GM19438 (cell line): ENCODE data around the gene IL15RA.
A peak's percentile ranks its signal among the peaks of the same experiment; 100 is the strongest.
"Not testable (repeated sequence)": the region's sequence is repeated elsewhere in the genome, so short reads cannot be mapped to it uniquely, and the experiment has no call there.

ENCODE experiments used
- ATAC-seq: cut with Tn5 transposase; IDR thresholded peaks from one replicate; pipeline ENCODE4 v1.9.1; 2021; ENCODE audit warnings: low read depth; ENCODE audit not compliant: unreplicated experiment

Gene IL15RA

DNA sequence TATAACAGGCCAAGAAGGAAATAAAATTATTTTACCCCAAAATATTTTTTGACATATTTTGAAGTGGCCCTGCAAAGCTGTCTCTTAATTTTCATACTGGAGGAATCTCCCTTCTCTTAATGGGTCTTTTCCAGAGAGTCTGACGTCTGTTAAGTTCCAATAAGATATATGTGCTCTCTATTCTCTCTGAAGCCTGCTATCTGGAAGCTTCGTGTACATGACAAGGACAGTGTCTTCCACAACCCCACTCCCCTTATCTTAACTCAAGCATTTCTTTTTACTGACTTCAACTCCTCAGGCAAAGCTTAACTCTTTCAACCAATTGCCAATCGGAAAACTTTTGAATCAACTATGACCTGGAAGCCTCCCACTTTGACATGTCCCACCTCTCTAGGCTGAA, 29.2 kb upstream of the IL15RA start:
- ATAC-seq = no peak

- no peak for ATAC-seq
Observed at GRCh38 chr10:6005856-6006395, 28.6 kb upstream of the IL15RA start.

DNA sequence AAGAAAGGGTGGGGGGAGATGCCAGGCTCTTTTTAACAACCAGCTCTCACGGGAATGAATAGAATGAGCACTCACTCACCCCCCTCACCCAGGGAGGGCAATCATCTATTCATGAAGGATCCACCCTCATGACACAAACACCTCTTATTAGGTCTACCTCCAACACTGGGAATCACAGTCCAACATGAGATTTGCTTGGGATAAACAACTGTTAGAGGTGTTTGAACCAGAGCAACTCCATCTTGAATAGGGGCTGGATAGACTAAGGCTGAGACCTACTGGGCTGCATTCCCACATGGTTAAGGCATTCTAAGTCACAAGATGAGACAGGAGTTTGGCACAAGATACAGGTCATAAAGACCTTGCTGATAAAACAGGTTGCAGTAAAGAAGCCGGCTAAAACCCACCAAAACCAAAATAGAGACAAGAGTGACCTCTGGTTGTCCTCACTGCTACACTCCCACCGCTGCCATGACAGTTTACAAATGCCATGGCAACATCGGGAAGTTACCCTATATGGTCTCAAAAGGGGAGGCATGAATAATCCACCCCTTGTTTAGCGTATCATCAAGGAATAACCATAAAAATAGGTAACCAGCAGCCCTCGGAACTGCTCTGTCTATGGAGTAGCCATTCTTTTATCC, 27.9 kb upstream of the IL15RA start:
- ATAC-seq = not testable (repeated sequence)

- ATAC-seq = no peak
Observed at GRCh38 chr10:6002809-6003510, 25.6 kb upstream of the IL15RA start.

DNA sequence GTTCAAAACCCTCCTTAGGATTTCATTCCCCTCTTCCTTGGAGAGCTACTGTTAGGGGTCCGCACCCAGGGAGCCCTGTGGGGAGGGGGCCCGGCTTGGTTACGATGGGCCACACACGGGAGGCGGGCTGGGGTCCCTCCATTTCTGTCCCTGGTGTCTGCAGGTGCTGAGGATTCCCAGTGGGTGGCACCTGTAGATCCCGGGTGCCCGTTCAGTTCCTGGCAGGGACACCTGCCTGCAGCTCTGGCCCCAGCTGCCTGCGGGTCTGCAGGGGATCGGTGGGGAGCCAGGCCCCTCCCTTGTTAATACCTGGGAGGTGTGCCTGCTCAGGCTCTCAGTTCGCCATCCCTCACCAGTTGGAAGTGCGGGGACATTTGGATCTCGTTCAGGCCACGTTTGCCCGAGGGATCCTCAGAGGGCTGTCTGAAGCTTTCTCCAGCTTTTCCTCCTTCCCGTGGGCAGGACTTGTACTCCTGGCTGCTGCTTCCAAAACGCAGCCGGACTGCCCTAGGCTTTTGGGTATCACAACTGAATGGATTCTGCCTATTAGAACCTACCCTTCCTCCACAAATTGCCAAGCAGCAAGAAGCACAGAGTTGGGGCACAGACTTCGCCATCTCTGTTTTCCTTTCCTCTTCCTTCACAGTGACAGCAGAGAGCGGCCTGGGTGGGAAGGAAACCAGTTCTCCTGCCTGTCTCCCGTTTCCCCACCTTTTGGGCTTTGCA, 22.3 kb upstream of the IL15RA start:
- no peak for ATAC-seq

DNA sequence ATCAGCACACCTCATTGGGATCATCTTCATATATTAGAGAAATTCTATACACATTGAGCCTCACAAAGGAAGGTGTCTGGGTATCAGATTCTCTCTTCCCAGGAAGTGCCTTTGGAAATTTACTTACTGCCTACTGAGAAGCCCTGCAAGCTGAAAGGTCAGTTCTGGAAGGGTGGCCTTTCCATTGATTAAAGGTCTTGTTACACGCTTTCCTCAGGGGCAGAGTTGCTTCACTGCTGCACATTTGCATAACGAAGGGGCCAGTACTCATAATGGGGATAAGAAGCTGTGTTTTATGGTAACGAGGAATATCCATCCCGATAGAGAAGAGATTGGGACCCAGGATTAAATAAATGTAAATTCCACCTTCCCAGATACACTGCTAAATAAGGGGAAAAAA, 19.4 kb upstream of the IL15RA start:
- no peak for ATAC-seq

GRCh38 chr10:5992398-5992797, 15.1 kb upstream of the IL15RA start:
- ATAC-seq = no peak

- no peak for ATAC-seq
Observed at GRCh38 chr10:5991708-5992107, 14.4 kb upstream of the IL15RA start.

GRCh38 chr10:5989756-5990155, 12.4 kb upstream of the IL15RA start:
- no peak for ATAC-seq

- ATAC-seq = no peak
Observed at GRCh38 chr10:5988336-5988920, 11.1 kb upstream of the IL15RA start.

DNA sequence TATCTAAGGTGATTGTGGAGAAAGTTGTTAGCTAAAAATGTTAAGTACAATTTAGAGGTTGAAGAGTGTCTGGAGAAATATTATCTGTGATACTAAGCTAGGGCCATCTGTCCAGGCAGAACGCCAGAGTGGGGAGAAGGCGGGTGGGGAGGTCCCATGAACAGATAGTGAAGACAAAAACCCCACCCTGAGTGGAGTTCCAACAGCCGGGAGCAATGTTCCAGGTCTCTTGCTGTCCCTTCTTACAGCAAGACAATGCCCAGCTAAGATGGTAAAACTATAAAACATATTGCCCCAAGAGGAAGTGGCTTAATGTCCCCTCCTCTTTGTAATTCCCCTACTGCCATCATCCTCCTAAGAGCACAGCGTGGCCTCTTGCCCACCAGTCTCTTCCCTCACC, 10.4 kb upstream of the IL15RA start:
- ATAC-seq = no peak

DNA sequence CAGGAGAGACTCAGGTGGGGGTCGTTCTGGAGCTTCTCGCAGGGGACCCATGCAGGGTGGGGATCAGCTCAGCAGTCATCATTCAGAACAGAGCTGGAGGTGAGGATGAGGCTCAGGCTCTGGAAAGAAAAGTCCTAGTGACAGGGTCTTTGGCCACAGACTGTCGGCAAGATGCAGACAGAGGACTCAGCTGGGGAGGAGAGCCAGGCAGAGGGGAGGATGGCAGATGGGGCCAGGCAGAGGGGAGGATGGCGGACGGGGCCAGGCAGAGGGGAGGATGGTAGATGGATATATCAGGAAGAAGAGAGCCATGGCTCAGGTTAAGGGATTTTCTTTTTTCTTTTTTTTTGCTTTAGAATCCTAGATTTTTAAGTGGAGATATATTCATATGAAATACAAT, 7.7 kb upstream of the IL15RA start:
- no peak for ATAC-seq

GRCh38 chr10:5983774-5984173, 6.4 kb upstream of the IL15RA start:
- no peak for ATAC-seq

GRCh38 chr10:5981529-5981928, 4.2 kb upstream of the IL15RA start:
- ATAC-seq = no peak

- ATAC-seq = no peak
Observed at GRCh38 chr10:5978230-5978489, 817 bp upstream of the IL15RA start.

DNA sequence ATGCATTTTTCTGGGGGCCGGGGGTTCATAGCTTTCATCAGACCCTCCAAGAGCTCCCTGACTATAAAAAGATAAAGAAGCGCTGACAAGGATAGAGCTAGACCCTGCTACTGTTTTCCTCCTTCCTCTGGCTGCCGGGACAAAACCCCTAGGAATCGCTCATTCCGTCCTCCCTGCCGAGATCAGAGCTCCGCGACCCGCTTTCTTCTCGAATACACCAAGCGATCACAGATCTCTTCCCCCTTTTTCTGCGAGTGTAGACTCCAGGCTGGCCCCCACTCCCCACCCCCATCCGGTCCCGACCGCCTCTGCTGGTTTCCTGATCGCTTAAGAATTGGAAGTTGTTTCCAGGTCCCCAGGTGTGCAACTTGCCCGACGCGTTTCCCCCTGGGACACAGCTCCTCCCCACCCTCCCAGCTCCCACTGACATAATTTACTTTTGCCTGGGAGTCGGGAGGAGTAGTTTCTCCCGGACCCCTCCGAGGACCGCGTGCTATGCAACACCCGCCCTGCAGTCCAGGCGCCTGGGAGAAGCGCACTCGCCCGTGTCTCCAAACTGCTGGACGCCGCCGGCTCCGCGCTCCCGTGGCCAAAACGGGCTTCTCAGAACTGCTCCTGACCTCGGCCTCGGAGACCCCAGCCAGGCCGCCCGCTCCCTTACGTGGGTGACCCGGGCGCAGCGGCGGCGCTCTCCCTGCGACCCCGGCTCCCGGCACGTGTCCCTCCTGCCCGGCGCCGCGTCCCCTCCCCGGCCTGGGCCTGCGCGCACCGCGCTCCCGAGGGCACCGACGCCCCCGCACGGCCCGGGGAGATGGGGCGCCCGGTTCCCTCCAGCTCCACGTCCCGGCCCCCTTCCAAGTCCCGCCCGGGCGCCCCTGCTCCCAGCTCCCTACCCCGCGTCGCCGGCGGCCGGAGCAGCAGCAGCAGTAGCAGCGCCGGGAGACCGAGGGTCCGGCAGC, 552 bp downstream of the IL15RA start:
- peak; percentile 21 for ATAC-seq

- ATAC-seq = peak; percentile 37
Observed at GRCh38 chr10:5975641-5976473, 1.5 kb downstream of the IL15RA start.

DNA sequence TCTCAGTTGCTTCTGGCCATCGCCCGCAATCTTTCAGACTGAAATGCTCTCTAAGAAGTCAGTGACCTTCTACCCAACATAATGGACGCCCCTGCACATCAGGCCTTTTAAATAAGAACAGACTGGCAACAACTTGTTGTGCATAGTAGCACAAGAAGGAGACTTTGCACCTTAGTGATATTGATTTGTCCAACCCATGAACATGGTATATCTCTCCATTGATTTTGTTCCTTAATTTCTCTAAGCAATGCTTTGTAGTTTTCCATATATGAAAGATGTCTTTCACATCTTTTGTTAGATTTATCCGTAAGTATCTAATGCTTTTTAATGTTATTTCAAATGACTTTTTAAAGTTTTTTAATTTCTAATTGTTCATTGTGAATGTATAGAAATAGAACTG, 4.3 kb downstream of the IL15RA start:
- no peak for ATAC-seq

DNA sequence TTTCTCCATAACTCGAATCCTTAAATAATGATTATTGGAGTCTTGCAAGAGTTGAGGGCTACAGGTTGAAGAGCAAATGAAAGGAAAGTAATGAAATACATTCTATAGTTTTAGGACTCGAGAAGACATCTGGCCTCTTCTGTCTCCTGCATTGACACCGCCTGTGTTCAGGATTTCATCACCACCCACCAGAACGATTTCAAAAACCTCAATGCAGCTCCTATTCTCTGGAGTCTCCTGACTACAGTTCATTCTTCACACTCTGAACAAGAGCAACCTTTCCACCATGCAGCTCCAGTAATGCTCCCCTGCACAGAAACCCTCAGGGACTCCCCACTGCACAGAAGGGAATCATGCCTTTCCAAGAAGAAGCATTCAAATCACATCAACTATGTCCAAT, 5.5 kb downstream of the IL15RA start:
- no peak for ATAC-seq
